PC-3 (cell line): Measurements from ENCODE around the gene COL12A1. TPM values are rescaled to one million over a fixed set of nuclear protein-coding genes. Genes with fewer than 3 reads are reported as not detected.

Source experiments
- ATAC-seq: fragments of 200-7000 bp; cut with Tn5 transposase; 2 replicates; pipeline ENCODE4 v1.9.1; 2020; ENCODE audit warnings: mild to moderate bottlenecking, moderate library complexity
- BruUV-seq: library from RNA; stranded (reverse); fragments of 400-500 nt; replicated peaks from 2 replicates; lab custom pipeline; 2021; lab: Mats Ljungman, UMichigan
- CTCF ChIA-PET: fragments of 300-600 bp; sonication (Branson Sonifier 250); formaldehyde crosslinking; loops from one replicate; lab custom pipeline; 2022; ENCODE audit warnings: antibody characterized with exemption; lab: Charles Lee
- POLR2A ChIA-PET: fragments of 300-600 bp; sonication (Branson Sonifier 250); formaldehyde crosslinking; loops from one replicate; lab custom pipeline; 2022; ENCODE audit warnings: antibody characterized with exemption; ENCODE audit not compliant: unreplicated experiment; lab: Charles Lee
- DNase-seq: peaks from one replicate; pipeline ENCODE4 v3.0.0-alpha.2; 2015
- H2AFZ ChIP-seq: fragments of 300-600 bp; sonication (generic); 2 replicates; pipeline ENCODE4 v1.6.0; 2016; ENCODE audit warnings: antibody characterized with exemption, low read length
- H3F3A ChIP-seq: fragments of 300-600 bp; sonication (generic); one replicate; pipeline ENCODE4 v1.6.0; 2017; ENCODE audit warnings: antibody characterized with exemption, low read length, control low read depth, mild to moderate bottlenecking; ENCODE audit not compliant: unreplicated experiment
- H3K27ac ChIP-seq: fragments of 300-600 bp; sonication (generic); 2 replicates; pipeline ENCODE4 v1.5.1; 2016; ENCODE audit warnings: mild to moderate bottlenecking, low read length
- H3K27me3 ChIP-seq: fragments of 300-600 bp; sonication (generic); 2 replicates; pipeline ENCODE4 v1.6.1; 2016; ENCODE audit warnings: low read length, mixed read lengths
- H3K36me3 ChIP-seq: fragments of 300-600 bp; sonication (generic); 2 replicates; pipeline ENCODE4 v1.6.1; 2016; ENCODE audit warnings: low read depth, mixed run types, low read length, mixed read lengths
- H3K4me1 ChIP-seq: fragments of 300-600 bp; sonication (generic); 2 replicates; pipeline ENCODE4 v1.5.1; 2016; ENCODE audit warnings: low read length; ENCODE audit not compliant: insufficient read depth
- H3K4me2 ChIP-seq: fragments of 300-600 bp; sonication (generic); 2 replicates; pipeline ENCODE4 v1.6.0; 2016; ENCODE audit warnings: low read length
- H3K4me3 ChIP-seq: fragments of 300-600 bp; sonication (generic); 2 replicates; pipeline ENCODE4 v1.5.1; 2016; ENCODE audit warnings: mild to moderate bottlenecking, low read length, mixed read lengths
- H3K79me2 ChIP-seq: fragments of 300-600 bp; sonication (generic); 2 replicates; pipeline ENCODE4 v1.6.1; 2017; ENCODE audit warnings: low read length, mixed read lengths
- H3K9ac ChIP-seq: fragments of 300-600 bp; sonication (generic); 2 replicates; pipeline ENCODE4 v1.6.0; 2016; ENCODE audit warnings: mild to moderate bottlenecking, low read length
- H3K9me2 ChIP-seq: fragments of 300-600 bp; sonication (generic); replicated peaks from 2 replicates; pipeline ENCODE4 v1.6.1; 2016; ENCODE audit warnings: mixed run types, low read length, mixed read lengths
- H3K9me3 ChIP-seq: fragments of 300-600 bp; sonication (generic); 2 replicates; pipeline ENCODE4 v1.6.1; 2016; ENCODE audit warnings: low read length, mixed read lengths
- H4K20me1 ChIP-seq: fragments of 300-600 bp; sonication (generic); 2 replicates; pipeline ENCODE4 v1.6.1; 2016; ENCODE audit warnings: low read length, mixed read lengths
- EZH2 ChIP-seq: fragments of 300-600 bp; sonication (generic); IDR thresholded peaks from one replicate; pipeline ENCODE4 v1.6.1; 2017; ENCODE audit warnings: antibody characterized with exemption, mild to moderate bottlenecking, low read length; ENCODE audit not compliant: unreplicated experiment
- EZH2phosphoT487 ChIP-seq: fragments of 300-600 bp; sonication (generic); IDR thresholded peaks from 2 replicates; pipeline ENCODE4 v1.6.1; 2018; ENCODE audit warnings: mild to moderate bottlenecking, antibody characterized with exemption, low read length, borderline replicate concordance
- intact Hi-C: fragments of 100-400 bp; cut with micrococcal nuclease; formaldehyde crosslinking; loops from 2 replicates; pipeline ENCODE4 v1.9.0; 2023
- total RNA-seq: library from RNA; depleted of rRNA; stranded (reverse); fragments of >200 nt; gene quantifications from 2 replicates; pipeline ENCODE4 v1.2.3, GENCODE V29; 2014
- TF ChIP-seq, protein P1 (sequence below): fragments of 300-600 bp; sonication (generic); conservative IDR thresholded peaks from 2 replicates; pipeline ENCODE4 v1.5.1; 2017; ENCODE audit warnings: antibody characterized with exemption, low read depth, mild to moderate bottlenecking, low read length

COL12A1 gene
- total RNA-seq, 1 experiment from 2014 or later = 24.2 TPM

DNA sequence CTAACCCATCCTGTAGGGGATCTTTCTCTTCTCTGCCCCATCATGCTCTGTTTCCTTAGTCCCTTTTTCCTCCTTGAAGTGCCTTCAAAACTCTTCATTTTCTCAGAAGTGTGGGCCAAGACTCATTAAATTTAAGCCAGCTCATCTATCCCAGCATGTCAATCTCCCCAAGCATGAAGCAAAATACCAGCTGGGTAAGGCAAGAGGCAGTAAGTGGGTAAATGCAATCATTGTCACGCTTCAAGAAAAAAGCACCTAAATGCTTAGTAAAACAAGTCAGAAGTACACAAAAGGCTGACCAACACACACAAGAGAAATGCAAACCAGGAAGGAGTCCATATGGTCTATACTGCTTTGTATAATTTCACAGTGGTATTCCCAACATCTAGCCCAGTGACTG lies 61.5 kb downstream of the COL12A1 start:
- no peaks in the 10 kb centered on the region for H3K9me2 ChIP-seq
- ChIA-PET CTCF (no interaction called here), POLR2A (no interaction called here)
- H3K4me2 ChIP-seq = no peak overlapping the region
- no peak overlapping the region for H3K9ac ChIP-seq
- no TSS peak for BruUV-seq
- no peak overlapping the region for H3K4me3 ChIP-seq
- no peaks in the 10 kb centered on the region for H3F3A ChIP-seq
- DNase-seq = no peak
- H3K9me3 ChIP-seq = no peaks in the 10 kb centered on the region
- H3K27ac ChIP-seq = no peak overlapping the region
- no peaks in the 10 kb centered on the region for H3K79me2 ChIP-seq
- peaks cover 13% of the 10 kb centered on the region; the same call in 1 of the 2 replicates for H3K4me1 ChIP-seq
- H2AFZ ChIP-seq = no peak overlapping the region
- H3K36me3 ChIP-seq = no peaks in the 10 kb centered on the region
- no peaks in the 10 kb centered on the region for H3K27me3 ChIP-seq
- no peak for TF ChIP-seq EZH2
- TF ChIP-seq, protein P1, sequence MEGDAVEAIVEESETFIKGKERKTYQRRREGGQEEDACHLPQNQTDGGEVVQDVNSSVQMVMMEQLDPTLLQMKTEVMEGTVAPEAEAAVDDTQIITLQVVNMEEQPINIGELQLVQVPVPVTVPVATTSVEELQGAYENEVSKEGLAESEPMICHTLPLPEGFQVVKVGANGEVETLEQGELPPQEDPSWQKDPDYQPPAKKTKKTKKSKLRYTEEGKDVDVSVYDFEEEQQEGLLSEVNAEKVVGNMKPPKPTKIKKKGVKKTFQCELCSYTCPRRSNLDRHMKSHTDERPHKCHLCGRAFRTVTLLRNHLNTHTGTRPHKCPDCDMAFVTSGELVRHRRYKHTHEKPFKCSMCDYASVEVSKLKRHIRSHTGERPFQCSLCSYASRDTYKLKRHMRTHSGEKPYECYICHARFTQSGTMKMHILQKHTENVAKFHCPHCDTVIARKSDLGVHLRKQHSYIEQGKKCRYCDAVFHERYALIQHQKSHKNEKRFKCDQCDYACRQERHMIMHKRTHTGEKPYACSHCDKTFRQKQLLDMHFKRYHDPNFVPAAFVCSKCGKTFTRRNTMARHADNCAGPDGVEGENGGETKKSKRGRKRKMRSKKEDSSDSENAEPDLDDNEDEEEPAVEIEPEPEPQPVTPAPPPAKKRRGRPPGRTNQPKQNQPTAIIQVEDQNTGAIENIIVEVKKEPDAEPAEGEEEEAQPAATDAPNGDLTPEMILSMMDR = no peak
- TF ChIP-seq EZH2phosphoT487 = no peak
- no peak for ATAC-seq
- H4K20me1 ChIP-seq = no peaks in the 10 kb centered on the region
- intact Hi-C loops = no loop called here

DNA sequence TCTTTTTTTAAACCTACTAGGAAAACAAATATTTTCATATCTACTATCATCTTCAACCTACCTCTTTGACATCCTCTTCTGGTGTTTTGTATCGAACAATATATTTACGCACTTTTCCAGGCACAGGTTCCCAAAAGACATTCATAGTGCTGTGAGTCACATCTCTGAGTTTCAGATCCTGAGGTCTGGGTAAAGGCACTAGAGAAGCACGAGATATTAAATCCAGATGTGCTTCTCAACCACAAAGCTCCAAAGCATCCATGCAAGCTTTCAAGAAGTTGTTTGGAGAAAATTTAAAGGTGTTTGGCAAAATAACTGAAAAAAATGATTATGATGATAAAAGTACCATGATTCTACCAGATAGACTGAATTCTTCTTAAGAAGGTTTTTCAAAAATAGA lies 62.7 kb downstream of the COL12A1 start:
- intact Hi-C loops = no loop called here
- DNase-seq = no peak
- no peaks in the 10 kb centered on the region for H3K36me3 ChIP-seq

DNA sequence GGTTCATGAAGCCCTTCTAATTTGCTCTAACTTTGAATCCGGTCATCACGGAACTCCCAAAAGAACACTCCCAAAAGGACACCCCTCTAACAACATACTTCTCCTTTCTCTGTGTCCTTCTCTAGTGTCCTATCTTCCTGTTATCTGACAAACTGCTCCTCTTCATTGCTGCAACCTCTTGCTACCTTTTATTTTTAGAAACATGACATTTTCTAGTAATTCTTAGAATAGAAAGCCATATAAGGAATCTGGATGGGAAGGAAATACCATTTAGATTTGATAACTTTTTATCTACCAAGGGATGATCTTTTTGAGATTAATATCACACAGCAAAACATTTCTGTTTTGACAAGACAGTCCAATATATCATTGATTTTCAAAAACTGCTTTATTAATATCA lies 63.1 kb downstream of the COL12A1 start:
- Histone ChIP-seq H3K4me2 (no peak overlapping the region), H3K4me1 (peaks cover 6% of the 10 kb centered on the region; the same call in 1 of the 2 replicates), H3K4me3 (no peak overlapping the region), H3K27me3 (no peaks in the 10 kb centered on the region), H3K27ac (no peak overlapping the region), H3K36me3 (no peaks in the 10 kb centered on the region), H3K79me2 (no peaks in the 10 kb centered on the region), H3K9ac (no peak overlapping the region), H3K9me2 (no peaks in the 10 kb centered on the region), H4K20me1 (no peaks in the 10 kb centered on the region), H2AFZ (no peak overlapping the region), H3F3A (no peaks in the 10 kb centered on the region), H3K9me3 (no peaks in the 10 kb centered on the region)
- TF ChIP-seq EZH2phosphoT487 (no peak), EZH2 (no peak)
- TF ChIP-seq, protein P1 = no peak
- POLR2A ChIA-PET = no interaction called here
- intact Hi-C loops = no loop called here
- CTCF ChIA-PET = no interaction called here
- DNase-seq (no peak), ATAC-seq (no peak)
- BruUV-seq = no TSS peak

More for the DNA sequence above, 62.7 kb downstream of the COL12A1 start:
- H4K20me1 ChIP-seq = no peaks in the 10 kb centered on the region
- peaks cover 10% of the 10 kb centered on the region; the same call in 1 of the 2 replicates for H3K4me1 ChIP-seq
- ChIA-PET POLR2A (no interaction called here), CTCF (no interaction called here)
- H3K9ac ChIP-seq = no peak overlapping the region
- no peaks in the 10 kb centered on the region for H3K9me3 ChIP-seq
- no peaks in the 10 kb centered on the region for H3F3A ChIP-seq
- no peaks in the 10 kb centered on the region for H3K27me3 ChIP-seq
- H3K79me2 ChIP-seq = no peaks in the 10 kb centered on the region
- no peak overlapping the region for H3K4me2 ChIP-seq
- ATAC-seq = no peak
- H3K4me3 ChIP-seq = no peak overlapping the region
- no TSS peak for BruUV-seq
- no peaks in the 10 kb centered on the region for H3K9me2 ChIP-seq
- H3K27ac ChIP-seq = no peak overlapping the region
- no peak for TF ChIP-seq EZH2
- TF ChIP-seq, protein P1 = no peak
- no peak for TF ChIP-seq EZH2phosphoT487
- no peak overlapping the region for H2AFZ ChIP-seq
